22Rv1 (cell line): ENCODE results near the gene THBS4.

Experiments used
- H3K27ac ChIP-seq: fragments of 450-650 bp; 2 replicates; pipeline ENCODE4 v1.5.1; 2017
- ZFX ChIP-seq: fragments of 450-650 bp; IDR thresholded peaks from 2 replicates; pipeline ENCODE4 v1.6.1; 2017; ENCODE audit warnings: antibody characterized with exemption, borderline replicate concordance
- TF ChIP-seq, protein P1 (sequence below): fragments of 450-650 bp; IDR thresholded peaks from 2 replicates; pipeline ENCODE4 v1.5.1; 2017; ENCODE audit warnings: mild to moderate bottlenecking

THBS4 gene

DNA sequence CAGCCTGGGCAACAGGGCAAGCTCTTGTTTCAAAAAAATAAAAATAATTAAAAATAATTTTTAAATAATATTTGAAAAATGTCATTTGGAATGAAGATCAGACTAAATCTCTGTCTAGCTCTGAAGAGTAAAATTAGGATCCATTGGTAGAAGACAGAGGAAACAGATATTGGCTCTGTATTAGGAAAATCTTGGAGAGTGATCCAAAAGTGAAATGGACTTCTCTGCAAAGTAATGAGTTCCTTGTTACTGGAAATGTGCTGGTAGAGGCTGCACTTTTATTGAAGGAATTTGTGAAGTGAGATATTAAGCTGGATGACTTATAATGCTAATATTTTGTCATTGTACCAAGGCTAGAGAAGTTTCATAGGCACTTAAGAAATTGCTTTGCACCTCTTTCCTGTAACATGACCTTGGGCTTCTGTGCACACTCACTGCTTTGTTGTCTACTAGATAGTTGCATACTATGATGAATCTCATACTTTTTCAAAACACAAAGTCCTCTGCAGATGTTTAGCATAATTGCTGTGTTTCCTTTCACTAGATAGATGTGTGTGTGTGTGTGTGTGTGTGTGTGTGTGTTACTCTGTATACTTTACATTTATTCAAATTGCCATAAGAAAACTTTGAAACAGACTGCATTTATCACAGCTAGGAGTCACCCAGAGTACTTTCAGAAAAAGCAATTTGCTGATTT lies 13.1 kb downstream of the THBS4 start:
- TF ChIP-seq ZFX, result no peak
- TF ChIP-seq, protein P1, sequence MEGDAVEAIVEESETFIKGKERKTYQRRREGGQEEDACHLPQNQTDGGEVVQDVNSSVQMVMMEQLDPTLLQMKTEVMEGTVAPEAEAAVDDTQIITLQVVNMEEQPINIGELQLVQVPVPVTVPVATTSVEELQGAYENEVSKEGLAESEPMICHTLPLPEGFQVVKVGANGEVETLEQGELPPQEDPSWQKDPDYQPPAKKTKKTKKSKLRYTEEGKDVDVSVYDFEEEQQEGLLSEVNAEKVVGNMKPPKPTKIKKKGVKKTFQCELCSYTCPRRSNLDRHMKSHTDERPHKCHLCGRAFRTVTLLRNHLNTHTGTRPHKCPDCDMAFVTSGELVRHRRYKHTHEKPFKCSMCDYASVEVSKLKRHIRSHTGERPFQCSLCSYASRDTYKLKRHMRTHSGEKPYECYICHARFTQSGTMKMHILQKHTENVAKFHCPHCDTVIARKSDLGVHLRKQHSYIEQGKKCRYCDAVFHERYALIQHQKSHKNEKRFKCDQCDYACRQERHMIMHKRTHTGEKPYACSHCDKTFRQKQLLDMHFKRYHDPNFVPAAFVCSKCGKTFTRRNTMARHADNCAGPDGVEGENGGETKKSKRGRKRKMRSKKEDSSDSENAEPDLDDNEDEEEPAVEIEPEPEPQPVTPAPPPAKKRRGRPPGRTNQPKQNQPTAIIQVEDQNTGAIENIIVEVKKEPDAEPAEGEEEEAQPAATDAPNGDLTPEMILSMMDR, result no peak

DNA sequence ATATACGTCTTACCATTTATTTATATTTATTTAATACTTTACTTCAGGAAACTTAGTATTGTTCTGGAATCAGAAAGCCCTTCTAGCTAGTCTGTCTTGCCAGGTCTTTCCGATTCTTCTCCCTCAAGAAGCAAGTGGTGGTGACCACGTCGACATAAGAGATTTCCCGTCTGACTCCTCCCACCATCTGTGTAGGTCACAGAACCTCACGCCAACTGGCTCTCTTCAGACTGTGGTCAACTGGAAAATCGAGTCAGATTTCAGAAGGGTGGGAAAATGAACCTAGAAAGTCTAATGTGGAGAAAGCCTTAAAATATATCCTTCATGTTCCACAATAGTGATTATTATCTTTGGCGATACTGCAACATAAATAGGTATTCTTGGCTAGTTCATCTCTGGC lies 17.3 kb downstream of the THBS4 start:
- TF ChIP-seq ZFX, result no peak
- TF ChIP-seq, protein P1, result no peak
- no peak overlapping the region for H3K27ac ChIP-seq

More for the DNA sequence above, 13.1 kb downstream of the THBS4 start:
- H3K27ac ChIP-seq, result no peak overlapping the region

DNA sequence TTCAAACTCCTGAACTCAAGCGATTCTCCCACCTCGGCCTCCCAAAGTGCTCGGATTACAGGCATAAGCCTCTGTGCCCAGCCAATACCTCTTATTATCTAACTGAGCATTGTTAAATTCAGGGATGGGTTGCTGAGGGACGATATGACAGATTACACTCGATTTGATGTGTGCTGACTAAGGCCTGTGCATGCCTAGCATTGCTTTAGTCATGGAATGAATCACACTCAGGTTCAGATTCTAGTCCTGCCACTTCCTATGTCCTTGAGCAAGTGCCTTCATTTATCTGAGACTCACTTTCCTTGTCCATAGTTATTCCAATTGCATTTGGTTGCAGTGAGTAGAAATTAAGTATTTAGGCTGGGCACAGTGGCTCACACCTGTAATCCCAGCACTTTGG lies 19.5 kb downstream of the THBS4 start:
- no peak for TF ChIP-seq ZFX
- TF ChIP-seq, protein P1, result no peak
- H3K27ac ChIP-seq, result no peak overlapping the region

DNA sequence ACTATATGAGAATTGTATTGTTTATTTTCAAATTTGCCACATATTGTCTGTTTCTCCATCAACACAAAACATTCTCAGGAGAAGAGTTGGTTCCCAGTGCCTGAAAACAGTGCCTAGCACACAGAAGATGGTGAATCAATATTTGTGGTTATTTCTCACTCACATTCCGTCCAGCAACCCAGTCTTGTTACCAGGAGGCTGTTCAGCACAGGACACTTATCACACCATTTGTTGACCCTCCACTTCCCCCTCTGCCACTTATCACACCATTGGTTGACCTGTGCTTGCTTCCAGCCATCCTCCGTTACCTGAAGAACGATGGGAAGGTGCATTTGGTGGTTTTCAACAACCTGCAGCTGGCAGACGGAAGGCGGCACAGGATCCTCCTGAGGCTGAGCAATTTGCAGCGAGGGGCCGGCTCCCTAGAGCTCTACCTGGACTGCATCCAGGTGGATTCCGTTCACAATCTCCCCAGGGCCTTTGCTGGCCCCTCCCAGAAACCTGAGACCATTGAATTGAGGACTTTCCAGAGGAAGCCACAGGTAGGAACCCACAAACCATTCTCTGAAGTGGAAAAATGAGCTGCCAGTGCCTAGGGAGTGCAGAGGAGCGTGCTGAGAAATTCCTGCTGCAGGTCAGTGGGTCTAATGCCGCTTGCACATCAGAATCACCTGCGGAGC lies 20.5 kb downstream of the THBS4 start:
- TF ChIP-seq, protein P1, result no peak
- TF ChIP-seq ZFX, result no peak
- no peak overlapping the region for H3K27ac ChIP-seq

DNA sequence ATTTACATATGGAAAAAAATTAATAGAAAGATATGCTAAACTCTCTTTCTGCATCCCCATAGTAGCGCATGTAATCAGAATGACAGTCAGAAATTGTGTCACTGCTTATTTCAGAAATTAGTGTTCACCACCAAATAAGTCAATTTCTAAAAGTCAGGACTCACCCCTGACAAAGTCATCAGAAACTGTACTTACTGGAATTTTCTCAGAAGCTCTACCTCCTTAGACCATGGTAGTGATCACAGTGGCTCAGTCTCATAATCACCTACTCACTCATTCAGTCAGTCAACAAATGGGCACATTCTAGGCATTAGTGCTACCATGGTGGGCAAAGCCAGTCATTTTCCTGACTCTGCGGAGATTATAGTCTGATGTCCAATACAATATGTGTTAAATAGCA lies 22.0 kb downstream of the THBS4 start:
- no peak overlapping the region for H3K27ac ChIP-seq
- no peak for TF ChIP-seq ZFX
- TF ChIP-seq, protein P1, result no peak

DNA sequence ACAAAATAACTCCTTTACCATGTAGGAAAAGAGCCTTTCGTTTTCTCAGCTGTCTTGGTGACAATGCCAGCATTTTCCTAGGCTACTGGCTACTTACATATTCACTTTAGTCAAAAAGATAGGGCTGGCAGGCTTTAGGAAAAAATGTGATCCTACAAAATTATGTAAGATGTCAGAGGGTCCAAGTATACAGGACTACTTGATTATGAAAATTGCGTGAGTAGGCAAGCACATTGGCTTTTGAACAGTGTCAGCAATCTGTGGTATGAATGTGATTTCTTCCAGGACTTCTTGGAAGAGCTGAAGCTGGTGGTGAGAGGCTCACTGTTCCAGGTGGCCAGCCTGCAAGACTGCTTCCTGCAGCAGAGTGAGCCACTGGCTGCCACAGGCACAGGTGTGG lies 22.8 kb downstream of the THBS4 start:
- TF ChIP-seq ZFX, result no peak
- TF ChIP-seq, protein P1, result no peak

DNA sequence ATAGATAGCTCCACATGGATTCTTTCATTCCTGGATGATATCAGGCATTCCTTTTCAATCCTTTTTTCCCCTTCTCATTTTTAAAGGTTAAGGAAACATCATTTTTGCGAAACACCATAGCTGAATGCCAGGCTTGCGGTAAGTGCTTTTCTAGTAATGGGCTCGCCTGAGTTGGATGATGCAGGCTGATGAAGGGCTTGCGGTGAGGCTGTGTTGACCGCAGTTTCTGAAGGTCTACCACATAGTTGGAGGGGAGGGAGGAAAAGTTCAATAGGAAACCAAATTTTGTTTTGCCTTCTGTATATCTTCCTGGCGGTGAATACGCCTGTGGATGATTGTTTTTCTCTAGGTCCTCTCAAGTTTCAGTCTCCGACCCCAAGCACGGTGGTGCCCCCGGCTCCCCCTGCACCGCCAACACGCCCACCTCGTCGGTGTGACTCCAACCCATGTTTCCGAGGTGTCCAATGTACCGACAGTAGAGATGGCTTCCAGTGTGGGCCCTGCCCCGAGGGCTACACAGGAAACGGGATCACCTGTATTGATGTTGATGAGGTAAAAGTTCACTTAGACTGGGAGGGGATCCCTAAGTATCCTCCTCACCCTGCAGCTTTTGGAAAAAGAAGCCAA lies 24.3 kb downstream of the THBS4 start:
- H3K27ac ChIP-seq, result no peak overlapping the region
- TF ChIP-seq, protein P1, result no peak
- no peak for TF ChIP-seq ZFX

More for the DNA sequence above, 22.8 kb downstream of the THBS4 start:
- no peak overlapping the region for H3K27ac ChIP-seq
